Fibroblast of lung (primary cell): ENCODE data around the gene ZNF579. TPM values are rescaled to one million over a fixed set of nuclear protein-coding genes. Genes with fewer than 3 reads are reported as not detected.

Source experiments
- DNase-seq, 2 donors: peaks; one replicate each; pipeline versions ENCODE4 v3.0.0 to v3.0.0-alpha.2; 2010; ENCODE audit warnings: low read depth in 2 of 2
- H2AFZ ChIP-seq: 2 replicates; pipeline ENCODE4 v1.5.1; 2012; ENCODE audit warnings: low read length, control low read depth, inconsistent platforms
- H3K27ac ChIP-seq: 2 replicates; pipeline ENCODE4 v1.5.1; 2011; ENCODE audit warnings: low read length, control low read depth; ENCODE audit not compliant: insufficient read depth
- H3K27me3 ChIP-seq: 2 replicates; pipeline ENCODE4 v1.5.1; 2011; ENCODE audit warnings: mild to moderate bottlenecking, low read length; ENCODE audit not compliant: control insufficient read depth, insufficient read depth
- H3K36me3 ChIP-seq: 2 replicates; pipeline ENCODE4 v1.5.1; 2011; ENCODE audit warnings: low read length; ENCODE audit not compliant: control insufficient read depth, insufficient read depth
- H3K4me1 ChIP-seq: 2 replicates; pipeline ENCODE4 v1.5.1; 2011; ENCODE audit warnings: low read length; ENCODE audit not compliant: control insufficient read depth, insufficient read depth; ENCODE audit errors: extremely low read depth
- H3K4me2 ChIP-seq: 2 replicates; pipeline ENCODE4 v1.5.1; 2011; ENCODE audit warnings: low read length, control low read depth; ENCODE audit not compliant: insufficient read depth; ENCODE audit errors: extremely low read depth
- H3K4me3 ChIP-seq, 4 experiments: fragments of 200-600 bp in 1 of 4; sonication (generic) in 1 of 4; replicated peaks in 1 of 4; 2 replicates each; pipeline ENCODE4 v1.5.1; 2011 to 2016; ENCODE audit warnings: low read length in 4 of 4, low read depth in 3 of 4, mild to moderate bottlenecking in 3 of 4, control low read depth in 2 of 4, inconsistent platforms in 1 of 4, mixed read lengths in 1 of 4; ENCODE audit not compliant: insufficient read depth in 1 of 4; ENCODE audit errors: control extremely low read depth in 1 of 4
- H3K79me2 ChIP-seq: 2 replicates; pipeline ENCODE4 v1.5.1; 2012; ENCODE audit warnings: mild to moderate bottlenecking, low read length, inconsistent platforms; ENCODE audit not compliant: control insufficient read depth, insufficient read depth
- H3K9ac ChIP-seq: 2 replicates; pipeline ENCODE4 v1.5.1; 2011; ENCODE audit warnings: mild to moderate bottlenecking, low read length, control low read depth; ENCODE audit not compliant: insufficient read depth
- H3K9me3 ChIP-seq: 2 replicates; pipeline ENCODE4 v1.5.1; 2012; ENCODE audit warnings: low read depth, low read length; ENCODE audit not compliant: control insufficient read depth, insufficient read depth
- H4K20me1 ChIP-seq: 2 replicates; pipeline ENCODE4 v1.5.1; 2011; ENCODE audit warnings: low read length; ENCODE audit not compliant: control insufficient read depth, insufficient read depth; ENCODE audit errors: extremely low read depth
- CTCF ChIP-seq, 2 donors: IDR thresholded peaks in 1 of 2; conservative IDR thresholded peaks in 1 of 2; 1 replicate in 1 of 2; 2 replicates in 1 of 2; pipeline ENCODE4 v1.5.1; 2011 to 2012; ENCODE audit warnings: low read length in 2 of 2, control low read depth in 1 of 2, inconsistent platforms in 1 of 2, low read depth in 1 of 2, mild to moderate bottlenecking in 1 of 2
- EZH2 ChIP-seq: IDR thresholded peaks from 2 replicates; pipeline ENCODE4 v1.5.1; 2012; ENCODE audit warnings: low read length, control low read depth, mild to moderate bottlenecking; ENCODE audit errors: missing control alignments
- polyA plus RNA-seq, 2 donors: library from polyadenylated mRNA; depleted of rRNA in 1 of 2; stranded (reverse) in 1 of 2; unstranded in 1 of 2; fragments of >200 nt; gene quantifications; 2 replicates each; pipeline ENCODE4 v1.2.1, GENCODE V29; 2011 to 2012; ENCODE audit warnings: missing spikeins in 1 of 2
- total RNA-seq: library from RNA; depleted of rRNA; stranded (reverse); fragments of >200 nt; gene quantifications from 2 replicates; pipeline ENCODE4 v1.2.1, GENCODE V29; 2014

ZNF579 gene
- total and polyA plus RNA-seq, 2 donors (not counting 1 experiment from before 2014, with no cell fraction given) = 4.2 to 5.4 TPM

GRCh38 chr19:55614711-55615542, 34.3 kb upstream of the ZNF579 start:
- Histone ChIP-seq H3K27me3 (no peaks in the 10 kb centered on the region), H3K9ac (no peak overlapping the region)

DNA sequence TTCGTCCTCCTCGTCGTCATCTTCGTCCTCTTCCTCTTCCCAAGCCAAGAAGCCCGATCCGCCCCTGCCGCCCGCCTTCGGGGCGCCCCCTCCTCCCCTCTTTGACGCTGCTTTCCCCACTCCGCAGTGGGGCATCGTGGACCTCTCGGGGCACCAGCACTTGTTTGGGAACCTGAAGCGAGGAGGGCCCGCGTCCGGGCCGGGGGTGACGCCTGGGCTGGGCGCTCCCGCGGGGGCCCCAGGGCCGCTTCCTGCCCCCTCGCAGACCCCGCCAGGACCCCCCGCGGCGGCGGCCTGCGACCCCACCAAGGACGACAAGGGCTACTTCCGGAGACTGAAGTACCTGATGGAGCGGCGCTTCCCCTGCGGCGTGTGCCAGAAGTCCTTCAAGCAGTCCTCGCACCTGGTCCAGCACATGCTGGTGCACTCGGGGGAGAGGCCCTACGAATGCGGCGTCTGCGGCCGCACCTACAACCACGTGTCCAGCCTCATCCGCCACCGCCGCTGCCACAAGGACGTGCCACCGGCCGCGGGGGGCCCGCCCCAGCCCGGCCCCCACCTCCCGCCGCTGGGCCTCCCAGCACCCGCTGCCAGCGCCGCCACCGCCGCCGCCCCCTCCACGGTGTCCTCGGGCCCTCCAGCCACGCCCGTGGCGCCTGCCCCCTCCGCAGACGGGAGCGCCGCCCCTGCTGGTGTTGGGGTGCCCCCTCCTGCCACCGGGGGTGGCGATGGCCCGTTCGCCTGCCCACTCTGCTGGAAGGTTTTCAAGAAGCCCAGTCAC, 33.5 kb upstream of the ZNF579 start:
- TF ChIP-seq EZH2 (no peak), CTCF (conservative IDR thresholded peaks at IDR 0.05 in 1 of 2, IDR thresholded peaks at IDR 0.05 in 1 of 2; ENCODE audit: low read depth in 1 of 2, low read length in 2 of 2) (no peak)
- no peaks in the 10 kb centered on the region for H3K27me3 ChIP-seq
- H3K79me2 ChIP-seq = peaks cover 7% of the 10 kb centered on the region
- H2AFZ ChIP-seq = no peak overlapping the region
- no peak overlapping the region for H3K9ac ChIP-seq
- DNase-seq = no peak
- H3K4me1 ChIP-seq = no peaks in the 10 kb centered on the region
- H3K36me3 ChIP-seq = peaks cover 25% of the 10 kb centered on the region
- H3K4me3 ChIP-seq = no peak overlapping the region
- H4K20me1 ChIP-seq = no peaks in the 10 kb centered on the region
- no peaks in the 10 kb centered on the region for H3K9me3 ChIP-seq
- no peak overlapping the region for H3K27ac ChIP-seq
- H3K4me2 ChIP-seq = no peak overlapping the region

More at GRCh38 chr19:55614711-55615542, 34.3 kb upstream of the ZNF579 start:
- H3K4me2 ChIP-seq = no peak overlapping the region
- no peak overlapping the region for H3K27ac ChIP-seq
- no peaks in the 10 kb centered on the region for H4K20me1 ChIP-seq
- DNase-seq = no peak
- peaks cover 3% of the 10 kb centered on the region for H3K4me1 ChIP-seq
- H3K79me2 ChIP-seq = peaks cover 7% of the 10 kb centered on the region
- no peaks in the 10 kb centered on the region for H3K9me3 ChIP-seq
- H2AFZ ChIP-seq = no peak overlapping the region
- TF ChIP-seq CTCF (conservative IDR thresholded peaks at IDR 0.05 in 1 of 2, IDR thresholded peaks at IDR 0.05 in 1 of 2; ENCODE audit: low read depth in 1 of 2, low read length in 2 of 2) (no peak), EZH2 (no peak)
- peaks cover 25% of the 10 kb centered on the region for H3K36me3 ChIP-seq
- H3K4me3 ChIP-seq = no peak overlapping the region

DNA sequence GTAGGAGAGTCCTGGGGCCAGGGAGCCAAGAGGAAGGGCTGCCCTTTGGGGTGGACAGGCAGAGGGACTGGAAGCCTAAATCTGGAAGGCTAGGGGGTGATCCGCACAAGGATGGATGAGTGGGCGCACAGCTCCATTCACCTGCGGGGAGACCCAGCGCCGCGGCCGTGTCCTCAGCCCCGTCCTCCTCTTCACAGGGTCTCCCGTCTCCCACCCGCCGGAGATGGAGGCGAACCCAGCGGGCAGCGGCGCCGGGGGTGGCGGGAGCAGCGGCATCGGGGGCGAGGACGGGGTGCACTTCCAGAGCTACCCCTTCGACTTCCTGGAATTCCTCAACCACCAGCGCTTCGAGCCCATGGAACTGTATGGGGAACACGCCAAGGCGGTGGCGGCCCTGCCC, 32.7 kb upstream of the ZNF579 start:
- Histone ChIP-seq H3K9ac (no peak overlapping the region), H4K20me1 (no peaks in the 10 kb centered on the region), H3K79me2 (peaks cover 12% of the 10 kb centered on the region)

More for the DNA sequence above, 32.7 kb upstream of the ZNF579 start:
- no peaks in the 10 kb centered on the region for H3K27me3 ChIP-seq
- no peak overlapping the region for H2AFZ ChIP-seq
- DNase-seq = no peak
- no peak overlapping the region for H3K4me3 ChIP-seq
- H3K9me3 ChIP-seq = no peaks in the 10 kb centered on the region
- no peak overlapping the region for H3K4me2 ChIP-seq
- H3K36me3 ChIP-seq = peaks cover 25% of the 10 kb centered on the region
- H3K4me1 ChIP-seq = no peaks in the 10 kb centered on the region
- TF ChIP-seq EZH2 = no peak
- no peak for TF ChIP-seq CTCF (conservative IDR thresholded peaks at IDR 0.05 in 1 of 2, IDR thresholded peaks at IDR 0.05 in 1 of 2; ENCODE audit: low read depth in 1 of 2, low read length in 2 of 2)
- H3K27ac ChIP-seq = no peak overlapping the region
